Measurements from ENCODE around the gene THRAP3. TPM values are rescaled to one million over a fixed set of nuclear protein-coding genes. Genes with fewer than 3 reads are reported as not detected.
A peak's percentile ranks its signal among the peaks of the same experiment; 100 is the strongest.
"Not testable (repeated sequence)": the region's sequence is repeated elsewhere in the genome, so short reads cannot be mapped to it uniquely, and the experiment has no call there.

The THRAP3 gene
- total RNA-seq, 5 donors from 2014 or later (not counting 1 experiment from before 2014, with no cell fraction given) = 75.2 to 111 (median 101) TPM

- Mint-ChIP-seq H3K4me3 (no peak overlapping the region), H3K4me1 (peaks cover 6 to 9% (median 7%) of the 10 kb centered on the region in 3 donors), H3K9me3 (no peaks in the 10 kb centered on the region), H3K27me3 (no peaks in the 10 kb centered on the region), H3K27ac (peak overlapping the region; percentile 85 to 89), H3K36me3 (no peaks in the 10 kb centered on the region)
- no peak overlapping the region for H3K4me3 ChIP-seq (ENCODE audit: control insufficient read depth in 1 of 2, extremely low read depth in 1 of 2, low read length in 1 of 2)
- H3K9me3 ChIP-seq = no peaks in the 10 kb centered on the region
- peak overlapping the region; percentile 52 for H3K27ac ChIP-seq (ENCODE audit: low read length)
- 21% methylated on average over 9 of the region's 9 CpGs for WGBS (ENCODE audit: insufficient coverage)
- H3K4me1 ChIP-seq (ENCODE audit: control insufficient read depth in 1 of 2, extremely low read depth in 1 of 2, insufficient read depth in 2 of 2, low read length in 2 of 2) = peaks cover 0 to 9% of the 10 kb centered on the region in 2 experiments
- POLR2A ChIA-PET = interaction anchor here (0.5 to 1.1 kb wide), 5 partner anchors 22 to 41 kb away, joined by 3 to 10 read pairs (median 3); partner anchors contain the start of gene THRAP3 (in 2 of the 2)
- no peaks in the 10 kb centered on the region for H3K27me3 ChIP-seq (replicated peaks in 1 of 2; ENCODE audit: control insufficient read depth in 2 of 2, extremely low read depth in 1 of 2, insufficient read depth in 2 of 2, low read length in 1 of 2)
- peak; percentile 96 to 98 (median 96) for ATAC-seq (replicated peaks in 1 of 4)
- CTCF ChIA-PET = interaction anchor here (0.5 to 4.1 kb wide), 18 partner anchors 26 to 107 kb away, joined by 3 to 80 read pairs (median 5); partner anchors contain the start of genes THRAP3 (in 2 of the 2) and TRAPPC3 (in 2 of the 2)
- DNase-seq = peak; percentile 62 to 91 (median 78)
- no peaks in the 10 kb centered on the region for H3K36me3 ChIP-seq (ENCODE audit: control insufficient read depth in 2 of 2, extremely low read depth in 1 of 2, insufficient read depth in 1 of 2, low read length in 1 of 2)
Observed at GRCh38 chr1:36187800-36188593, 36.2 kb upstream of the THRAP3 start.

DNA sequence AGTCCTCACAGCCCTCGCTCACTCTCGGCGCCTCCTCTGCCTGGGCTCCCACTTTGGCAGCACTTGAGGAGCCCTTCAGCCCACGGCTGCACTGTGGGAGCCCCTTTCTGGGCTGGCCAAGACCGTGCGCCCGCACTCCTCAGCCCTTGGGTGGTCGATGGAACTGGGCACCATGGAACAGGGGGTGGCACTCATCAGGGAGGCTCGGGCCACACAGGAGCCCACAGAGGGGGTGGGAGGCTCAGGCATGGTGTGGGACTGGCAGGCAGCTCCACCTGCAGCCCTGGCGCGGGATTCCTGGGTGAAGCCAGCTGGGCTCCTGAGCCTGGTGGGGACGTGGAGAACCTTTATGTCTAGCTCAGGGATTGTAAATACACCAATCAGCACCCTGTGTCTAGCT, 27.4 kb upstream of the THRAP3 start:
- H3K9me3 Mint-ChIP-seq; POLR2A ChIA-PET; DNase-seq; H3K4me1 ChIP-seq (ENCODE audit: control insufficient read depth in 1 of 2, extremely low read depth in 1 of 2, insufficient read depth in 2 of 2, low read length in 2 of 2); H3K36me3 ChIP-seq (ENCODE audit: control insufficient read depth in 2 of 2, extremely low read depth in 1 of 2, insufficient read depth in 1 of 2, low read length in 1 of 2); H3K4me3 ChIP-seq (ENCODE audit: control insufficient read depth in 1 of 2, extremely low read depth in 1 of 2, low read length in 1 of 2); H3K27ac ChIP-seq (ENCODE audit: low read length); H3K27me3 Mint-ChIP-seq; H3K4me1 Mint-ChIP-seq; H3K4me3 Mint-ChIP-seq; H3K9me3 ChIP-seq; CTCF ChIA-PET; H3K27ac Mint-ChIP-seq; ATAC-seq (replicated peaks in 1 of 4); H3K36me3 Mint-ChIP-seq: not testable (repeated sequence)
- 92% methylated on average over 7 of the region's 12 CpGs for WGBS (ENCODE audit: insufficient coverage)
- H3K27me3 ChIP-seq (replicated peaks in 1 of 2; ENCODE audit: control insufficient read depth in 2 of 2, extremely low read depth in 1 of 2, insufficient read depth in 2 of 2, low read length in 1 of 2) = peaks cover 0 to 10% of the 10 kb centered on the region in 2 experiments

DNA sequence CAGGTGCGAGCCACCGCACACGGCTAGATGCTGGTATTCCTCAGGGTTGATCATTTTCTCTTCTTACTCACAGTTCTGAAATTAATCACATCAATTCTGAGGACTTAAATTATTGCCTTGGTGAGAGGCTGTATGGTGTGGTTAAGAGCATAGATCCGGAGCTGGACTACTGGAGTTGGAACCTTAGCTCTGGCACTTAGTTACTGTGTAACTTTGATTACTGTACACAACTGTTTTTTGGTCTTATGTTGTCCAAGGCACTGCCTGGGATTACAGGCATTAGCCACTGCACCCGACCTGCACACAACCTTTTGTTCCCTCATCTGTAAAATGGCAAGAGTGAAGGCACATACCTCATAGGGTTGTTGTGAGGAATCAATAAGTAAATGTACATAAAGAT, 25.6 kb upstream of the THRAP3 start:
- ATAC-seq (replicated peaks in 1 of 4) = no peak
- H3K4me1 Mint-ChIP-seq = no peaks in the 10 kb centered on the region
- no peak overlapping the region for H3K4me3 Mint-ChIP-seq
- Histone ChIP-seq H3K36me3 (ENCODE audit: control insufficient read depth in 2 of 2, extremely low read depth in 1 of 2, insufficient read depth in 1 of 2, low read length in 1 of 2) (no peaks in the 10 kb centered on the region), H3K27ac (ENCODE audit: low read length) (no peak overlapping the region), H3K27me3 (replicated peaks in 1 of 2; ENCODE audit: control insufficient read depth in 2 of 2, extremely low read depth in 1 of 2, insufficient read depth in 2 of 2, low read length in 1 of 2) (peaks cover 0 to 21% of the 10 kb centered on the region in 2 experiments), H3K9me3 (no peaks in the 10 kb centered on the region), H3K4me1 (ENCODE audit: control insufficient read depth in 1 of 2, extremely low read depth in 1 of 2, insufficient read depth in 2 of 2, low read length in 2 of 2) (no peaks in the 10 kb centered on the region), H3K4me3 (ENCODE audit: control insufficient read depth in 1 of 2, extremely low read depth in 1 of 2, low read length in 1 of 2) (no peak overlapping the region)
- ChIA-PET CTCF (no interaction called here), POLR2A (no interaction called here)
- no peak overlapping the region for H3K27ac Mint-ChIP-seq
- no CpG with 5 or more reads among the region's 5 CpGs for WGBS (ENCODE audit: insufficient coverage)
- H3K9me3 Mint-ChIP-seq = no peaks in the 10 kb centered on the region
- DNase-seq = no peak
- H3K27me3 Mint-ChIP-seq = peaks cover 0 to 4% of the 10 kb centered on the region in 2 donors
- H3K36me3 Mint-ChIP-seq = no peaks in the 10 kb centered on the region

DNA sequence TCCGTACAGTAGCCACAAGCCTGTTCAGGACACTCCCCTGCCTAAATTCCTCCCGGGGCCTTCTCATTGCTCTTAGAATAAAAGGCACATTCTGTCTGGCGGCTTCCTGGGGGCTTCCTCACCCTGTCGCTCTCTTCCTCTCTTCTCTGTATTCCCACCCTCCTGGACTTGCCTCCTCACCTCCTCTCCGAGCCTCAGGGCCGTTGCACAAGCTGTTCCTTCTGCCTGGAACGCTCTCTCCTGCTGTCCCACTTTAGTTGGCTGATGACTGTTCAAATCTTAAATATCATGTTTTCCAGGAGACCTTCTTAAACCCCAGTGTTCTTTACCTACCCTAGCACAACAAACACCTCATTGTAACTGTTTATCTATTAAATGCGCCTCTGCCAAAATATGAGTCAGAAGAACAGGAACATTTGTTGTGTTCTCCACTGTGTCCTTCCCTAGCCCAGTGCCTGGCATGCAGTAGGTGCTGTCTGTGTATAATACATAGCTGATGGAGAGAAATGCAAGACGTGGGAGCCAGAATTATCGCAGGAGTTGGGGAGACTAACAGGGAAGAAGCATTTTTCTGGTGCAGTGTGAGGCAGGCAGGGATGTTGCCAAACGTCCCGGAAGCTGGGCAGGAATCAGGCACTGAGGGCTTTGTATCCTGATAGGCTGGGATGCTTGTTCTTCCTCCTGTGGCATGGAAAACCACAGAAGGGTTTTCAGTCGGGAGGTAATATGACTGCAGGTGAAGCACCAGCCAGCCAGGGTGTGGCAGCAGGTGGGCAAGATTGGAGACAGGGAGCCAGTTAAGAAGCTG, 24.1 kb upstream of the THRAP3 start:
- peaks cover 0 to 4% of the 10 kb centered on the region in 2 donors for H3K27me3 Mint-ChIP-seq

GRCh38 chr1:36203027-36203553, 21.2 kb upstream of the THRAP3 start:
- Mint-ChIP-seq H3K27ac (no peak overlapping the region), H3K9me3 (no peaks in the 10 kb centered on the region), H3K4me1 (no peaks in the 10 kb centered on the region), H3K36me3 (no peaks in the 10 kb centered on the region), H3K4me3 (no peak overlapping the region), H3K27me3 (peaks cover 0 to 4% of the 10 kb centered on the region in 2 donors)
- H3K36me3 ChIP-seq (ENCODE audit: control insufficient read depth in 2 of 2, extremely low read depth in 1 of 2, insufficient read depth in 1 of 2, low read length in 1 of 2) = no peaks in the 10 kb centered on the region
- 90% methylated on average over 2 of the region's 3 CpGs for WGBS (ENCODE audit: insufficient coverage)
- no peaks in the 10 kb centered on the region for H3K4me1 ChIP-seq (ENCODE audit: control insufficient read depth in 1 of 2, extremely low read depth in 1 of 2, insufficient read depth in 2 of 2, low read length in 2 of 2)
- DNase-seq = no peak
- ChIA-PET POLR2A (no interaction called here), CTCF (no interaction called here)
- no peak for ATAC-seq (replicated peaks in 1 of 4)
- H3K4me3 ChIP-seq (ENCODE audit: control insufficient read depth in 1 of 2, extremely low read depth in 1 of 2, low read length in 1 of 2) = no peak overlapping the region
- H3K27me3 ChIP-seq (replicated peaks in 1 of 2; ENCODE audit: control insufficient read depth in 2 of 2, extremely low read depth in 1 of 2, insufficient read depth in 2 of 2, low read length in 1 of 2) = peaks cover 0 to 22% of the 10 kb centered on the region in 2 experiments
- H3K27ac ChIP-seq (ENCODE audit: low read length) = no peak overlapping the region
- no peaks in the 10 kb centered on the region for H3K9me3 ChIP-seq

More for the DNA sequence above, 24.1 kb upstream of the THRAP3 start:
- CTCF ChIA-PET = interaction anchor here in 1 of 2 donors (0.7 kb wide), 1 partner anchor 41 kb away, joined by 3 read pairs; no protein-coding TSS in a partner anchor
- Mint-ChIP-seq H3K36me3 (no peaks in the 10 kb centered on the region), H3K4me1 (no peaks in the 10 kb centered on the region), H3K9me3 (no peaks in the 10 kb centered on the region), H3K27ac (no peak overlapping the region), H3K4me3 (no peak overlapping the region)
- Histone ChIP-seq H3K27me3 (replicated peaks in 1 of 2; ENCODE audit: control insufficient read depth in 2 of 2, extremely low read depth in 1 of 2, insufficient read depth in 2 of 2, low read length in 1 of 2) (peaks cover 0 to 22% of the 10 kb centered on the region in 2 experiments), H3K4me1 (ENCODE audit: control insufficient read depth in 1 of 2, extremely low read depth in 1 of 2, insufficient read depth in 2 of 2, low read length in 2 of 2) (no peaks in the 10 kb centered on the region), H3K9me3 (no peaks in the 10 kb centered on the region), H3K4me3 (ENCODE audit: control insufficient read depth in 1 of 2, extremely low read depth in 1 of 2, low read length in 1 of 2) (no peak overlapping the region), H3K27ac (ENCODE audit: low read length) (no peak overlapping the region), H3K36me3 (ENCODE audit: control insufficient read depth in 2 of 2, extremely low read depth in 1 of 2, insufficient read depth in 1 of 2, low read length in 1 of 2) (no peaks in the 10 kb centered on the region)
- ATAC-seq (replicated peaks in 1 of 4) (no peak), DNase-seq (no peak)
- 72% methylated on average over 12 of the region's 13 CpGs for WGBS (ENCODE audit: insufficient coverage)
- POLR2A ChIA-PET = interaction anchor here in 1 of 2 donors (0.5 kb wide), 1 partner anchor 35 kb away, joined by 4 read pairs; no protein-coding TSS in a partner anchor
